ENCODE data around the gene SH2D3C.

Gene SH2D3C

GRCh38 chr9:127714020-127714750 is 64.3 kb downstream of the SH2D3C start:
- peaks cover 22% of the 10 kb centered on the region for H3K27me3 ChIP-seq

GRCh38 chr9:127712867-127713266 is 65.6 kb downstream of the SH2D3C start:
- H3K4me3 ChIP-seq (ENCODE audit: low read depth in 1 of 2, low read length in 1 of 2), result no peak overlapping the region
- no peak for TF ChIP-seq CTCF (IDR thresholded peaks at IDR 0.05)
- peaks cover 11 to 17% of the 10 kb centered on the region in 2 experiments for H3K4me1 ChIP-seq (ENCODE audit: control insufficient read depth in 1 of 2, insufficient read depth in 1 of 2, low read depth in 1 of 2, low read length in 1 of 2)
- no peak overlapping the region for H3K27ac ChIP-seq
- H3K27me3 ChIP-seq, result peaks cover 22% of the 10 kb centered on the region
- H3K9me3 ChIP-seq, result no peaks in the 10 kb centered on the region
- no peaks in the 10 kb centered on the region for H3K36me3 ChIP-seq

More at GRCh38 chr9:127714020-127714750, 64.3 kb downstream of the SH2D3C start:
- peaks cover 11 to 17% of the 10 kb centered on the region in 2 experiments for H3K4me1 ChIP-seq (ENCODE audit: control insufficient read depth in 1 of 2, insufficient read depth in 1 of 2, low read depth in 1 of 2, low read length in 1 of 2)
- H3K27ac ChIP-seq, result no peak overlapping the region
- no peaks in the 10 kb centered on the region for H3K9me3 ChIP-seq
- peak overlapping the region in 1 of 2 experiments; percentile 92 for H3K4me3 ChIP-seq (ENCODE audit: low read depth in 1 of 2, low read length in 1 of 2)
- H3K36me3 ChIP-seq, result no peaks in the 10 kb centered on the region
- no peak for TF ChIP-seq CTCF (IDR thresholded peaks at IDR 0.05)

GRCh38 chr9:127712371-127712770 is 66.1 kb downstream of the SH2D3C start:
- TF ChIP-seq CTCF (IDR thresholded peaks at IDR 0.05), result no peak
- Histone ChIP-seq H3K4me3 (ENCODE audit: low read depth in 1 of 2, low read length in 1 of 2) (no peak overlapping the region), H3K36me3 (no peaks in the 10 kb centered on the region)

GRCh38 chr9:127711831-127712274 is 66.6 kb downstream of the SH2D3C start:
- H3K36me3 ChIP-seq, result no peaks in the 10 kb centered on the region
- H3K9me3 ChIP-seq, result no peaks in the 10 kb centered on the region
- TF ChIP-seq CTCF (IDR thresholded peaks at IDR 0.05), result no peak
- H3K4me1 ChIP-seq (ENCODE audit: control insufficient read depth in 1 of 2, insufficient read depth in 1 of 2, low read depth in 1 of 2, low read length in 1 of 2), result peaks cover 11 to 17% of the 10 kb centered on the region in 2 experiments
- H3K4me3 ChIP-seq (ENCODE audit: low read depth in 1 of 2, low read length in 1 of 2), result no peak overlapping the region
- H3K27me3 ChIP-seq, result peaks cover 22% of the 10 kb centered on the region
- no peak overlapping the region for H3K27ac ChIP-seq

More at GRCh38 chr9:127712371-127712770, 66.1 kb downstream of the SH2D3C start:
- Histone ChIP-seq H3K27ac (no peak overlapping the region), H3K4me1 (ENCODE audit: control insufficient read depth in 1 of 2, insufficient read depth in 1 of 2, low read depth in 1 of 2, low read length in 1 of 2) (peaks cover 11 to 17% of the 10 kb centered on the region in 2 experiments), H3K9me3 (no peaks in the 10 kb centered on the region), H3K27me3 (peaks cover 22% of the 10 kb centered on the region)

- peaks cover 10 to 15% of the 10 kb centered on the region in 2 experiments for H3K4me1 ChIP-seq (ENCODE audit: control insufficient read depth in 1 of 2, insufficient read depth in 1 of 2, low read depth in 1 of 2, low read length in 1 of 2)
- peaks cover 22% of the 10 kb centered on the region for H3K27me3 ChIP-seq
- no peak overlapping the region for H3K4me3 ChIP-seq (ENCODE audit: low read depth in 1 of 2, low read length in 1 of 2)
- H3K36me3 ChIP-seq, result no peaks in the 10 kb centered on the region
- TF ChIP-seq CTCF (IDR thresholded peaks at IDR 0.05), result no peak
- no peaks in the 10 kb centered on the region for H3K9me3 ChIP-seq
- no peak overlapping the region for H3K27ac ChIP-seq
Measured at GRCh38 chr9:127711226-127711701, 67.2 kb downstream of the SH2D3C start.

Measured in neutrophil (primary cell).